Measurements from ENCODE around the gene CYTH2. TPM values are rescaled to one million over a fixed set of nuclear protein-coding genes. Genes with fewer than 3 reads are reported as not detected.

CYTH2 gene
- polyA plus RNA-seq, 6 donors from 2014 or later = 10.0 to 29.9 (median 20.3) TPM

- H3K9me3 Mint-ChIP-seq = peaks cover 0 to 3% (median 0%) of the 10 kb centered on the region in 7 donors
- peaks cover 32 to 36% (median 34%) of the 10 kb centered on the region in 3 donors for H3K4me1 Mint-ChIP-seq
- peak overlapping the region in 2 of 6 donors; percentile 30 to 60 for H3K27ac Mint-ChIP-seq
- H3K36me3 Mint-ChIP-seq = peaks cover 0 to 6% of the 10 kb centered on the region in 2 donors
- peaks cover 29 to 71% (median 64%) of the 10 kb centered on the region in 3 donors for H3K27me3 Mint-ChIP-seq
- H3K4me3 Mint-ChIP-seq = peak overlapping the region in 3 of 8 donors; percentile 39 to 53 (median 44)
- DNase-seq (no peak), ATAC-seq (ENCODE audit: low read depth in 2 of 2) (no peak)
Observed at GRCh38 chr19:48496959-48497727, 28.0 kb downstream of the CYTH2 start.

- Mint-ChIP-seq H3K27ac (peak overlapping the region in 1 of 6 donors; percentile 81), H3K4me3 (peak overlapping the region in 5 of 8 donors; percentile 47 to 73 (median 67)), H3K9me3 (peaks cover 0 to 5% (median under 1%) of the 10 kb centered on the region in 7 donors), H3K36me3 (peaks cover 0 to 6% of the 10 kb centered on the region in 2 donors), H3K4me1 (peaks cover 26 to 33% (median 31%) of the 10 kb centered on the region in 3 donors), H3K27me3 (peaks cover 23 to 63% (median 56%) of the 10 kb centered on the region in 3 donors)
- no peak for DNase-seq
- no peak for ATAC-seq (ENCODE audit: low read depth in 2 of 2)
Observed at GRCh38 chr19:48497728-48498594, 28.8 kb downstream of the CYTH2 start.

GRCh38 chr19:48498595-48499311 lies 29.6 kb downstream of the CYTH2 start:
- H3K9me3 Mint-ChIP-seq = peaks cover 0 to 5% (median 0%) of the 10 kb centered on the region in 7 donors
- peaks cover 31 to 32% (median 31%) of the 10 kb centered on the region in 3 donors for H3K4me1 Mint-ChIP-seq
- no peak overlapping the region for H3K27ac Mint-ChIP-seq
- ATAC-seq (ENCODE audit: low read depth in 2 of 2) (no peak), DNase-seq (no peak)
- H3K4me3 Mint-ChIP-seq = no peak overlapping the region
- peaks cover 23 to 66% (median 52%) of the 10 kb centered on the region in 3 donors for H3K27me3 Mint-ChIP-seq
- H3K36me3 Mint-ChIP-seq = peaks cover 0 to 6% of the 10 kb centered on the region in 2 donors

- Mint-ChIP-seq H3K9me3 (peaks cover 0 to 5% (median 0%) of the 10 kb centered on the region in 7 donors), H3K4me1 (peaks cover 28 to 31% (median 29%) of the 10 kb centered on the region in 3 donors), H3K36me3 (peaks cover 0 to 6% of the 10 kb centered on the region in 2 donors), H3K27ac (no peak overlapping the region), H3K27me3 (peaks cover 23 to 60% (median 47%) of the 10 kb centered on the region in 3 donors), H3K4me3 (peak overlapping the region in 2 of 8 donors; percentile 6 to 63)
- no peak for ATAC-seq (ENCODE audit: low read depth in 2 of 2)
- no peak for DNase-seq
Observed at GRCh38 chr19:48499316-48500090, 30.3 kb downstream of the CYTH2 start.

- peaks cover 0 to 5% (median 0%) of the 10 kb centered on the region in 7 donors for H3K9me3 Mint-ChIP-seq
Observed at GRCh38 chr19:48500830-48501493, 31.8 kb downstream of the CYTH2 start.

GRCh38 chr19:48501494-48502349 lies 32.6 kb downstream of the CYTH2 start:
- H3K9me3 Mint-ChIP-seq = peaks cover 0 to 5% (median 0%) of the 10 kb centered on the region in 7 donors
- peaks cover 0 to 6% of the 10 kb centered on the region in 2 donors for H3K36me3 Mint-ChIP-seq
- H3K27ac Mint-ChIP-seq = peak overlapping the region in 2 of 6 donors; percentile 57 to 76
- ATAC-seq (ENCODE audit: low read depth in 2 of 2) (peak; percentile 24 to 25), DNase-seq (no peak)
- H3K4me1 Mint-ChIP-seq = peaks cover 25 to 27% (median 27%) of the 10 kb centered on the region in 3 donors
- H3K4me3 Mint-ChIP-seq = peak overlapping the region in 6 of 8 donors; percentile 50 to 76 (median 74)
- H3K27me3 Mint-ChIP-seq = peaks cover 8 to 38% (median 33%) of the 10 kb centered on the region in 3 donors

More at GRCh38 chr19:48500830-48501493, 31.8 kb downstream of the CYTH2 start:
- peaks cover 0 to 6% of the 10 kb centered on the region in 2 donors for H3K36me3 Mint-ChIP-seq
- H3K27ac Mint-ChIP-seq = no peak overlapping the region
- no peak for DNase-seq
- H3K27me3 Mint-ChIP-seq = peaks cover 11 to 45% (median 33%) of the 10 kb centered on the region in 3 donors
- peak overlapping the region in 6 of 8 donors; percentile 50 to 76 (median 74) for H3K4me3 Mint-ChIP-seq
- no peak for ATAC-seq (ENCODE audit: low read depth in 2 of 2)
- H3K4me1 Mint-ChIP-seq = peaks cover 25 to 27% (median 27%) of the 10 kb centered on the region in 3 donors

- peak overlapping the region in 6 of 8 donors; percentile 9 to 74 (median 34) for H3K4me3 Mint-ChIP-seq
- peaks cover 0 to 6% of the 10 kb centered on the region in 2 donors for H3K36me3 Mint-ChIP-seq
- H3K27me3 Mint-ChIP-seq = peaks cover 4 to 33% (median 28%) of the 10 kb centered on the region in 3 donors
- peak overlapping the region in 1 of 6 donors; percentile 19 for H3K27ac Mint-ChIP-seq
- peaks cover 0 to 5% (median 0%) of the 10 kb centered on the region in 7 donors for H3K9me3 Mint-ChIP-seq
- ATAC-seq (ENCODE audit: low read depth in 2 of 2) = peak; percentile 74 to 76
- peaks cover 25 to 27% (median 27%) of the 10 kb centered on the region in 3 donors for H3K4me1 Mint-ChIP-seq
- DNase-seq = peak; percentile 63
Observed at GRCh38 chr19:48502350-48503018, 33.3 kb downstream of the CYTH2 start.

GRCh38 chr19:48506138-48506733 lies 37.1 kb downstream of the CYTH2 start:
- ATAC-seq (ENCODE audit: low read depth in 2 of 2) = peak in 1 of 2 donors; percentile 14
- Mint-ChIP-seq H3K27ac (no peak overlapping the region), H3K4me1 (peaks cover 26 to 31% (median 27%) of the 10 kb centered on the region in 3 donors), H3K36me3 (no peaks in the 10 kb centered on the region), H3K9me3 (peaks cover 0 to 5% (median 0%) of the 10 kb centered on the region in 7 donors), H3K27me3 (peaks cover 5 to 43% (median 19%) of the 10 kb centered on the region in 3 donors), H3K4me3 (peak overlapping the region in 1 of 8 donors; percentile 19)
- DNase-seq = no peak

- no peak for ATAC-seq (ENCODE audit: low read depth in 2 of 2)
- peak overlapping the region in 2 of 6 donors; percentile 78 to 92 for H3K27ac Mint-ChIP-seq
- peak overlapping the region in 1 of 8 donors; percentile 1 for H3K4me3 Mint-ChIP-seq
Observed at GRCh38 chr19:48507911-48508439, 38.8 kb downstream of the CYTH2 start.

More at GRCh38 chr19:48507911-48508439, 38.8 kb downstream of the CYTH2 start:
- H3K36me3 Mint-ChIP-seq = no peaks in the 10 kb centered on the region
- peaks cover 5 to 39% (median 12%) of the 10 kb centered on the region in 3 donors for H3K27me3 Mint-ChIP-seq
- H3K4me1 Mint-ChIP-seq = peaks cover 14 to 19% (median 15%) of the 10 kb centered on the region in 3 donors
- DNase-seq = no peak
- no peaks in the 10 kb centered on the region for H3K9me3 Mint-ChIP-seq

Measured in naive B cell (primary cell).